Prostate gland (tissue), 2 donors: ENCODE results near the gene SH3TC1.

Source experiments
- CTCF ChIP-seq, 4 experiments: fragments of 200-600 bp in 2 of 4; fragments of 450-650 bp in 2 of 4; sonication (generic) in 2 of 4; IDR thresholded peaks; 1 replicate in 3 of 4; 2 replicates in 1 of 4; pipeline ENCODE4 v1.5.1; 2016 to 2019; ENCODE audit warnings: antibody characterized with exemption in 4 of 4, mild to moderate bottlenecking in 2 of 4, moderate library complexity in 2 of 4
- POLR2A ChIP-seq: fragments of 450-650 bp; IDR thresholded peaks from one replicate; pipeline ENCODE4 v1.6.1; 2016; ENCODE audit warnings: antibody characterized with exemption, mild to moderate bottlenecking

GRCh38 chr4:8263397-8263796 is 64.3 kb downstream of the SH3TC1 start:
- TF ChIP-seq CTCF (IDR thresholded peaks at IDR 0.05) = no peak
- no peak for TF ChIP-seq POLR2A
